ENCODE data around the gene CITED2. TPM values are rescaled to one million over a fixed set of nuclear protein-coding genes. Genes with fewer than 3 reads are reported as not detected.
"Not testable (repeated sequence)": the region's sequence is repeated elsewhere in the genome, so short reads cannot be mapped to it uniquely, and the experiment has no call there.

The CITED2 gene
- total and polyA plus RNA-seq, 7 experiments from 2014 or later: 30.6 to 152 (median 112) TPM

DNA sequence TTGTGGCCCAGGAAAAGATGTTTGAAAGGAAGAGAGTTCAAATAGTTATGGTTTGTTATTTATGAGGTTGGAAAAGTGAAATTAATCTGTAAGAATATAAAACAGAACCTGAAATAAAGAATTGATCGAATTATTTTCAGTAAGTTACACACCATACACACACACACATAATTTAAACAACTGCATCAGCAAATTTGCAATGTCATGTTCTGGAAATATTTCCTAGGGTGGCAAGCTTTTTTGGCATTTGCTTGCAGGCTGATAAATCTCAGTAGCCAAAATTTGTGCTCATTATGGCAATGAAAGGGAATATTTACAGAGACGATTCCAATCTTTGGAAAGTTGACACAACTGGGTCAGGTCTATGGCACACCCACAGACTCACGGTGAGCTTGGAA lies 9.5 kb downstream of the CITED2 start:
- H3K4me1 ChIP-seq (ENCODE audit: control insufficient read depth in 2 of 2, insufficient read depth in 2 of 2, low read length in 2 of 2): peaks cover 3 to 23% of the 10 kb centered on the region in 2 donors
- H3K36me3 ChIP-seq (ENCODE audit: control insufficient read depth in 2 of 3, insufficient read depth in 3 of 3, low read length in 3 of 3): no peaks in the 10 kb centered on the region
- Mint-ChIP-seq H3K9me3 (peaks cover 0 to 2% (median 0%) of the 10 kb centered on the region in 11 donors), H3K4me1 (peaks cover 21 to 72% (median 58%) of the 10 kb centered on the region in 7 donors), H3K27me3 (peaks cover 0 to 2% (median 0%) of the 10 kb centered on the region in 5 donors), H3K27ac (peak overlapping the region in 3 of 9 donors; percentile 22 to 41 (median 31)), H3K36me3 (peaks cover 0 to 5% (median 0%) of the 10 kb centered on the region in 5 donors), H3K4me3 (no peak overlapping the region)
- H3K4me3 ChIP-seq (ENCODE audit: low read length): no peak overlapping the region
- ATAC-seq (no peak), DNase-seq (no peak)
- intact Hi-C loops (cut with micrococcal nuclease): loop anchor here (1.0 to 5.0 kb wide), 14 partner anchors 42 to 773 kb away; partner anchors contain the start of gene TXLNB (in 2 of the 2)
- POLR2A ChIA-PET: interaction anchor here (0.7 to 2.4 kb wide), 16 partner anchors 9 to 379 kb away, joined by 3 to 21 read pairs (median 4); partner anchors contain the start of genes CITED2, REPS1 and TXLNB
- H3K27me3 ChIP-seq (ENCODE audit: control insufficient read depth in 2 of 2, insufficient read depth in 2 of 2, low read length in 2 of 2): no peaks in the 10 kb centered on the region
- H3K9me3 ChIP-seq (ENCODE audit: control insufficient read depth in 2 of 3, low read length in 3 of 3): no peaks in the 10 kb centered on the region
- no peak overlapping the region for H3K27ac ChIP-seq (ENCODE audit: low read depth, low read length)
- CTCF ChIA-PET: interaction anchor here (0.5 to 4.9 kb wide), 37 partner anchors 9 to 777 kb away, joined by 3 to 151 read pairs (median 4); partner anchors contain the start of genes CITED2, REPS1 and TXLNB

DNA sequence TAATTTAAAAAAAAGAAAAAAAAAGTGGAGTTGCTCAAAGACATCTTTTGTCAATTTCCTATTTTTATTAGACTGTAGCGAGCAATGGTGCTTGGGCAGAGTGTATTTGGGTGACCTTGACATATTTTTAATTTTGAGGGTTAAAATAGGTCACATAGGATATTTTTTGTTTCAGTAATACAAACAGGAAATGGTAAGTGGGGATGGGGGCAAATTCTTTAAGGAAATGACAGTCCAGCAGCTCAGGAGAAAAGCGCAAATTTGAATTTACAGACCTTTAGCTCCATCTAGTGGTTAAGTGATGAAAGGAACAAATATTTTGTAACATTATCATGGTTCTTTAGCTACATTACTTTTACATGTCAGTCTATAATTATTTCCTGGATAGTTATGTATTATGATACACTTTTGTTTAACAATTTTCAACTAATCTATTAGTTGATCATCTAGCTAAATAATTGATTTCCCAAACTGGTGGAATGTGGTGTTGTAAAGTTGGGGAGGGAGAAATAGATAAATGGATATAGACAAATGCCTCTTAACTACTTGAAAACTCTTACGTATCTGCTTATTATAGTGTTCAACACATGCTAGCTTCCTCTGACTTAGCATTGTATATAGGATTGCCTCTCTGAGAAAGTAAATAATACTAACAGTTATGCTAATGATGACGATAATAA lies 10.0 kb downstream of the CITED2 start:
- Mint-ChIP-seq H3K4me3 (peak overlapping the region in 2 of 10 donors; percentile 22 to 34), H3K4me1 (peaks cover 17 to 67% (median 53%) of the 10 kb centered on the region in 7 donors), H3K9me3 (peaks cover 0 to 2% (median 0%) of the 10 kb centered on the region in 11 donors), H3K27ac (peak overlapping the region; percentile 16 to 88 (median 37)), H3K36me3 (peaks cover 0 to 6% (median 0%) of the 10 kb centered on the region in 5 donors), H3K27me3 (peaks cover 0 to 2% (median 0%) of the 10 kb centered on the region in 5 donors)
- Histone ChIP-seq H3K4me3 (ENCODE audit: low read length) (no peak overlapping the region), H3K36me3 (ENCODE audit: control insufficient read depth in 2 of 3, insufficient read depth in 3 of 3, low read length in 3 of 3) (no peaks in the 10 kb centered on the region), H3K9me3 (ENCODE audit: control insufficient read depth in 2 of 3, low read length in 3 of 3) (no peaks in the 10 kb centered on the region), H3K4me1 (ENCODE audit: control insufficient read depth in 2 of 2, insufficient read depth in 2 of 2, low read length in 2 of 2) (peaks cover 0 to 18% of the 10 kb centered on the region in 2 donors), H3K27ac (ENCODE audit: low read depth, low read length) (no peak overlapping the region), H3K27me3 (ENCODE audit: control insufficient read depth in 2 of 2, insufficient read depth in 2 of 2, low read length in 2 of 2) (no peaks in the 10 kb centered on the region)
- ChIA-PET POLR2A (interaction anchor here (0.7 to 2.4 kb wide), 16 partner anchors 10 to 378 kb away, joined by 3 to 21 read pairs (median 4); partner anchors contain the start of genes CITED2, REPS1 and TXLNB), CTCF (interaction anchor here (0.5 to 4.9 kb wide), 41 partner anchors 9 to 777 kb away, joined by 3 to 151 read pairs (median 3); partner anchors contain the start of genes CITED2, REPS1 and TXLNB)
- intact Hi-C loops (cut with micrococcal nuclease): loop anchor here (1.0 to 5.0 kb wide), 13 partner anchors 41 to 676 kb away; partner anchors contain the start of gene TXLNB (in 2 of the 2)
- DNase-seq (peak in 6 of 9 donors; percentile 50 to 74 (median 64)), ATAC-seq (peak; percentile 81)

DNA sequence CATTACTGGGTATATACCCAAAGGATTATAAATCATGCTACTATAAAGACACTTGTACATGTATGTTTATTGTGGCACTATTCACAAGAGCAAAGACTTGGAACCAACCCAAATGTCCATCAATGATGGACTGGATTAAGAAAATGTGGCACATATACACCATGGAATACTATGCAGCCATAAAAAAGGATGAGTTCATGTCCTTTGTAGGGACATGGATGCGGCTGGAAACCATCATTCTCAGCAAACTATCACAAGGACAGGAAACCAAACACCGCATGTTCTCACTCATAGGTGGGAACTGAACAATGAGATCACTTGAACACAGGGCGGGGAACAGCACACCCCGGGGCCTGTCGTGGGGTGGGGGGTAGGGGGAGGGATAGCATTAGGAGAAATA lies 10.7 kb downstream of the CITED2 start:
- Mint-ChIP-seq H3K4me1 (peaks cover 17 to 60% (median 46%) of the 10 kb centered on the region in 7 donors), H3K36me3 (peaks cover 0 to 11% (median 0%) of the 10 kb centered on the region in 5 donors), H3K4me3 (peak overlapping the region in 1 of 10 donors; percentile 48), H3K27ac (peak overlapping the region in 3 of 9 donors; percentile 4 to 68 (median 31))
- intact Hi-C loops (cut with micrococcal nuclease): loop anchor here (1.0 to 5.0 kb wide), 14 partner anchors 39 to 675 kb away; partner anchors contain the start of gene TXLNB (in 2 of the 2)
- H3K9me3 ChIP-seq (ENCODE audit: control insufficient read depth in 2 of 3, low read length in 3 of 3); DNase-seq; H3K27me3 Mint-ChIP-seq; H3K27ac ChIP-seq (ENCODE audit: low read depth, low read length); H3K36me3 ChIP-seq (ENCODE audit: control insufficient read depth in 2 of 3, insufficient read depth in 3 of 3, low read length in 3 of 3); H3K4me3 ChIP-seq (ENCODE audit: low read length); H3K27me3 ChIP-seq (ENCODE audit: control insufficient read depth in 2 of 2, insufficient read depth in 2 of 2, low read length in 2 of 2); H3K9me3 Mint-ChIP-seq; ATAC-seq: not testable (repeated sequence)
- ChIA-PET POLR2A (interaction anchor here (0.8 to 2.4 kb wide), 9 partner anchors 11 to 376 kb away, joined by 3 to 21 read pairs (median 4); partner anchors contain the start of genes CITED2 and REPS1), CTCF (interaction anchor here (0.5 to 4.9 kb wide), 18 partner anchors 32 to 653 kb away, joined by 3 to 151 read pairs (median 6); partner anchors contain the start of genes REPS1 and TXLNB)
- peaks cover 0 to 13% of the 10 kb centered on the region in 2 donors for H3K4me1 ChIP-seq (ENCODE audit: control insufficient read depth in 2 of 2, insufficient read depth in 2 of 2, low read length in 2 of 2)

DNA sequence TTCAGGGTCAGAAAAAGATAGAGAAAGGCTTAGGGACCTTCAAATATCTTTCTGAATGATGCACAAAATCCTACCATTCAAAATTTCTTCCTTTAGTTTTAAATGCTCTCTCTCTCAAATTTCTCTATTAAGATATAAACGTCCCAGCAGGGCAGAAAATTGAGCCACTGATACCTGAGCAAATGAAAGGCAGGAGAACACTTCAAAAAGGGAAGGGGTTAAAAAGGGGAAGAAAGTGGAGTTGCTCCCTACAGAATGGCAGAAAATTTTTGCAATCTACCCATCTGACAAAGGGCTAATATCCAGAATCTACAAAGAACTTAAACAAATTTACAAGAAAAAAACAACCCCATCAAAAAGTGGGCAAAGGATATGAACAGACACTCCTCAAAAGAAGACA lies 11.3 kb downstream of the CITED2 start:
- POLR2A ChIA-PET; DNase-seq; H3K9me3 Mint-ChIP-seq; H3K36me3 ChIP-seq (ENCODE audit: control insufficient read depth in 2 of 3, insufficient read depth in 3 of 3, low read length in 3 of 3); H3K27me3 Mint-ChIP-seq; H3K27ac ChIP-seq (ENCODE audit: low read depth, low read length); H3K4me3 ChIP-seq (ENCODE audit: low read length); ATAC-seq; H3K9me3 ChIP-seq (ENCODE audit: control insufficient read depth in 2 of 3, low read length in 3 of 3); H3K27me3 ChIP-seq (ENCODE audit: control insufficient read depth in 2 of 2, insufficient read depth in 2 of 2, low read length in 2 of 2); H3K4me1 ChIP-seq (ENCODE audit: control insufficient read depth in 2 of 2, insufficient read depth in 2 of 2, low read length in 2 of 2): not testable (repeated sequence)
- peak overlapping the region in 1 of 10 donors; percentile 48 for H3K4me3 Mint-ChIP-seq
- CTCF ChIA-PET: interaction anchor here (3.1 kb wide), 1 partner anchor 143 kb away, joined by 31 read pairs; no protein-coding TSS in a partner anchor
- peak overlapping the region in 6 of 9 donors; percentile 4 to 80 (median 66) for H3K27ac Mint-ChIP-seq
- intact Hi-C loops (cut with micrococcal nuclease): loop anchor here (2.0 to 5.0 kb wide), 2 partner anchors 38 to 431 kb away; no protein-coding TSS in a partner anchor
- H3K36me3 Mint-ChIP-seq: peaks cover 0 to 11% (median 0%) of the 10 kb centered on the region in 5 donors
- peaks cover 15 to 54% (median 40%) of the 10 kb centered on the region in 7 donors for H3K4me1 Mint-ChIP-seq

DNA sequence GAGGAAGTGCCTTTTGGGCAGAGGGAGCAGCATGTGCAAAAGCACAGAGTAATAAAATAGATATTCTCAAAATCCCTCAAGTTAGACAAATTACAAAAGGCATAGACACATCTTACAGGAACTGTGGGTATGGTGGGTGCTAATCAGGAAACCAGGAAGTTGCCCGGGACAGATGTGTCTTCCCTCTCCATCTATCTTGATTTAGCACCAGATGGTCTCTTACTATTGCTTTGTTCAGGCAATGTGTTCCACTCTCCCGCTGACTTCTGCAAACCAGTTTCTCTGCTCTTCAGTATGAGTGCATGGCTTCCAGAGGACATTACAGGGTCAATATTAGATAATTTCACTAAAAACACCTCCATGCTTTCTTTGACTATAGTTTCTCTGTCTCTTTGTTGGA lies 13.2 kb downstream of the CITED2 start:
- H3K4me3 ChIP-seq (ENCODE audit: low read length): no peak overlapping the region
- DNase-seq (no peak), ATAC-seq (no peak)
- peaks cover 0 to 7% (median 0%) of the 10 kb centered on the region in 11 donors for H3K9me3 Mint-ChIP-seq
- H3K36me3 Mint-ChIP-seq: peaks cover 0 to 11% (median 0%) of the 10 kb centered on the region in 5 donors
- POLR2A ChIA-PET: interaction anchor here (1.1 to 2.7 kb wide), 3 partner anchors 13 to 131 kb away, joined by 3 to 14 read pairs (median 7); partner anchors contain the start of genes CITED2 and TXLNB
- peak overlapping the region in 2 of 9 donors; percentile 34 to 70 for H3K27ac Mint-ChIP-seq
- peaks cover 12 to 43% (median 30%) of the 10 kb centered on the region in 7 donors for H3K4me1 Mint-ChIP-seq
- no peaks in the 10 kb centered on the region for H3K36me3 ChIP-seq (ENCODE audit: control insufficient read depth in 2 of 3, insufficient read depth in 3 of 3, low read length in 3 of 3)
- H3K27ac ChIP-seq (ENCODE audit: low read depth, low read length): no peak overlapping the region
- peaks cover 0 to 2% (median 0%) of the 10 kb centered on the region in 5 donors for H3K27me3 Mint-ChIP-seq
- H3K4me1 ChIP-seq (ENCODE audit: control insufficient read depth in 2 of 2, insufficient read depth in 2 of 2, low read length in 2 of 2): peaks cover 0 to 4% of the 10 kb centered on the region in 2 donors
- CTCF ChIA-PET: interaction anchor here (1.2 to 3.1 kb wide), 3 partner anchors 109 to 236 kb away, joined by 3 to 31 read pairs (median 4); no protein-coding TSS in a partner anchor
- no peak overlapping the region for H3K4me3 Mint-ChIP-seq
- H3K27me3 ChIP-seq (ENCODE audit: control insufficient read depth in 2 of 2, insufficient read depth in 2 of 2, low read length in 2 of 2): no peaks in the 10 kb centered on the region
- no peaks in the 10 kb centered on the region for H3K9me3 ChIP-seq (ENCODE audit: control insufficient read depth in 2 of 3, low read length in 3 of 3)
- intact Hi-C loops (cut with micrococcal nuclease): loop anchor here in 1 of 2 donors (5.0 kb wide), 1 partner anchor 429 kb away; no protein-coding TSS in a partner anchor

DNA sequence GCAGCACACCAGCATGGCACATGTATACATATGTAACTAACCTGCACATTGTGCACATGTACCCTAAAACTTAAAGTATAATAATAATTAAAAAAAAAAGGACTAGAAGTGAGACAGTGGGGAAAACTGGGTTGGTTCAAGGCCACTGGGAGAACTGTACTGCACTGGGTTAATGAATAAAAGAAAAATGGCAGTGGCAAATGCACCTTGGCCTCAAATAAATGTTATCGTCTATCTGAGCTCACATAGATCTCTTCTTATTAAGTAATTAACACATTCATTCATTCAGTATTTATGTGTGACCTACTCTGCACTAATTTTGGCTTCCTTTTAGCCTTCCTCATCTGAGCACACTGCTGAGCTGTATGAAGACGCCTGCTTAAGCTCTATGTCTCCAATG lies 17.5 kb downstream of the CITED2 start:
- POLR2A ChIA-PET: interaction anchor here (1.3 kb wide), 1 partner anchor 65 kb away, joined by 4 read pairs; the partner anchor contains the start of gene TXLNB
- no peak for DNase-seq
- no peak overlapping the region for H3K4me3 ChIP-seq (ENCODE audit: low read length)
- H3K27me3 ChIP-seq (ENCODE audit: control insufficient read depth in 2 of 2, insufficient read depth in 2 of 2, low read length in 2 of 2): no peaks in the 10 kb centered on the region
- H3K36me3 ChIP-seq (ENCODE audit: control insufficient read depth in 2 of 3, insufficient read depth in 3 of 3, low read length in 3 of 3): no peaks in the 10 kb centered on the region
- H3K27ac ChIP-seq (ENCODE audit: low read depth, low read length): no peak overlapping the region
- Mint-ChIP-seq H3K9me3 (peaks cover 0 to 12% (median 0%) of the 10 kb centered on the region in 11 donors), H3K4me1 (peaks cover 0 to 14% (median 6%) of the 10 kb centered on the region in 7 donors), H3K36me3 (peaks cover 0 to 12% (median 0%) of the 10 kb centered on the region in 5 donors), H3K27ac (peak overlapping the region in 1 of 9 donors; percentile 18), H3K27me3 (no peaks in the 10 kb centered on the region), H3K4me3 (no peak overlapping the region)
- H3K9me3 ChIP-seq (ENCODE audit: control insufficient read depth in 2 of 3, low read length in 3 of 3): no peaks in the 10 kb centered on the region
- intact Hi-C loops (cut with micrococcal nuclease): no loop called here
- H3K4me1 ChIP-seq (ENCODE audit: control insufficient read depth in 2 of 2, insufficient read depth in 2 of 2, low read length in 2 of 2): no peaks in the 10 kb centered on the region
- no peak for ATAC-seq
- CTCF ChIA-PET: interaction anchor here (0.7 kb wide), 1 partner anchor 527 kb away, joined by 5 read pairs; no protein-coding TSS in a partner anchor

Data from naive thymus-derived CD4-positive, alpha-beta T cell (primary cell).